Measurements from ENCODE around the gene ATP6V1G2. TPM values are rescaled to one million over a fixed set of nuclear protein-coding genes. Genes with fewer than 3 reads are reported as not detected.

Gene ATP6V1G2
- polyA plus RNA-seq, 3 donors, result 5.7 to 7.5 (median 7.3) TPM

Other genes with a start within 250 kb of the ATP6V1G2 start
- gene HLA-B, start 189.4 kb downstream of the ATP6V1G2 start, polyA plus RNA-seq (ENCODE audit: insufficient read length in 3 of 3), result 100 to 1,000 TPM in 2 of 3 donors, 10 to 100 TPM in 1; 97.2 to 236 (median 160) TPM
- 10 to 100 TPM in 1 of 3 donors, 1 to 10 TPM in 2; 3.4 to 10.5 (median 6.9) TPM for gene MICA, start 143.0 kb downstream of the ATP6V1G2 start, polyA plus RNA-seq (ENCODE audit: insufficient read length in 3 of 3)
- gene MICB, start 48.5 kb downstream of the ATP6V1G2 start, polyA plus RNA-seq (ENCODE audit: insufficient read length in 3 of 3), result 1 to 10 TPM; 1.0 to 1.4 (median 1.2) TPM
- 10 to 100 TPM; 13.6 to 24.1 (median 17.7) TPM for gene MCCD1, start 17.6 kb downstream of the ATP6V1G2 start, polyA plus RNA-seq (ENCODE audit: insufficient read length in 3 of 3)
- gene DDX39B, start 4.6 kb downstream of the ATP6V1G2 start, polyA plus RNA-seq (ENCODE audit: insufficient read length in 3 of 3), result 100 to 1,000 TPM; 509 to 546 (median 538) TPM
- gene NFKBIL1, start 1.0 kb upstream of the ATP6V1G2 start, polyA plus RNA-seq (ENCODE audit: insufficient read length in 3 of 3), result 10 to 100 TPM; 17.6 to 19.3 (median 19.1) TPM
- under 1 TPM; 0.13 to 0.15 (median 0.14) TPM for gene LTA, start 25.7 kb upstream of the ATP6V1G2 start, polyA plus RNA-seq (ENCODE audit: insufficient read length in 3 of 3)
- gene TNF, start 29.0 kb upstream of the ATP6V1G2 start, polyA plus RNA-seq (ENCODE audit: insufficient read length in 3 of 3), result under 1 TPM; 0.16 to 0.31 (median 0.19) TPM
- 1 to 10 TPM in 2 of 3 donors, under 1 TPM in 1; 0.89 to 1.4 (median 1.2) TPM for gene LTB, start 35.8 kb upstream of the ATP6V1G2 start, polyA plus RNA-seq (ENCODE audit: insufficient read length in 3 of 3)
- gene LST1, start 39.7 kb upstream of the ATP6V1G2 start, polyA plus RNA-seq (ENCODE audit: insufficient read length in 3 of 3), result 1 to 10 TPM; 4.9 to 6.5 (median 5.2) TPM
- under 1 TPM in 1 of 3 donors, not detected in 2; 0.16 TPM for gene NCR3, start 46.4 kb upstream of the ATP6V1G2 start, polyA plus RNA-seq (ENCODE audit: insufficient read length in 3 of 3)
- 10 to 100 TPM; 87.4 to 99.7 (median 94.8) TPM for gene AIF1, start 68.6 kb upstream of the ATP6V1G2 start, polyA plus RNA-seq (ENCODE audit: insufficient read length in 3 of 3)
- gene PRRC2A, start 74.1 kb upstream of the ATP6V1G2 start, polyA plus RNA-seq (ENCODE audit: insufficient read length in 3 of 3), result 100 to 1,000 TPM; 131 to 142 (median 140) TPM
- 100 to 1,000 TPM; 212 to 228 (median 226) TPM for gene BAG6, start 106.1 kb upstream of the ATP6V1G2 start, polyA plus RNA-seq (ENCODE audit: insufficient read length in 3 of 3)
- 100 to 1,000 TPM in 2 of 3 donors, 10 to 100 TPM in 1; 91.6 to 131 (median 120) TPM for gene APOM, start 109.3 kb upstream of the ATP6V1G2 start, polyA plus RNA-seq (ENCODE audit: insufficient read length in 3 of 3)
- 10 to 100 TPM; 19.4 to 20.7 (median 20.4) TPM for gene C6orf47, start 114.2 kb upstream of the ATP6V1G2 start, polyA plus RNA-seq (ENCODE audit: insufficient read length in 3 of 3)
- 10 to 100 TPM; 29.5 to 31.0 (median 30.8) TPM for gene GPANK1, start 118.4 kb upstream of the ATP6V1G2 start, polyA plus RNA-seq (ENCODE audit: insufficient read length in 3 of 3)
- 100 to 1,000 TPM; 234 to 239 (median 236) TPM for gene CSNK2B, start 119.5 kb upstream of the ATP6V1G2 start, polyA plus RNA-seq (ENCODE audit: insufficient read length in 3 of 3)
- gene LY6G5B, start 123.4 kb upstream of the ATP6V1G2 start, polyA plus RNA-seq (ENCODE audit: insufficient read length in 3 of 3), result 10 to 100 TPM; 10.4 to 15.6 (median 12.0) TPM
- 1 to 10 TPM; 2.4 to 3.2 (median 2.5) TPM for gene LY6G5C, start 134.5 kb upstream of the ATP6V1G2 start, polyA plus RNA-seq (ENCODE audit: insufficient read length in 3 of 3)
- 10 to 100 TPM; 54.8 to 57.3 (median 55.2) TPM for gene ABHD16A, start 156.7 kb upstream of the ATP6V1G2 start, polyA plus RNA-seq (ENCODE audit: insufficient read length in 3 of 3)
- gene LY6G6F, start 160.3 kb upstream of the ATP6V1G2 start, polyA plus RNA-seq (ENCODE audit: insufficient read length in 3 of 3), result 1 to 10 TPM in 1 of 3 donors, under 1 TPM in 2; 0.44 to 1.5 (median 0.98) TPM
- gene LY6G6D, start 168.7 kb upstream of the ATP6V1G2 start, polyA plus RNA-seq (ENCODE audit: insufficient read length in 3 of 3), result under 1 TPM in 1 of 3 donors, not detected in 2; 0.34 TPM
- gene LY6G6C, start 175.1 kb upstream of the ATP6V1G2 start, polyA plus RNA-seq (ENCODE audit: insufficient read length in 3 of 3), result under 1 TPM; 0.18 to 0.28 (median 0.22) TPM
- 1 to 10 TPM; 1.1 to 2.3 (median 1.4) TPM for gene MPIG6B, start 176.8 kb upstream of the ATP6V1G2 start, polyA plus RNA-seq (ENCODE audit: insufficient read length in 3 of 3)
- gene DDAH2, start 182.7 kb upstream of the ATP6V1G2 start, polyA plus RNA-seq (ENCODE audit: insufficient read length in 3 of 3), result 100 to 1,000 TPM; 157 to 166 (median 162) TPM
- 100 to 1,000 TPM; 313 to 334 (median 325) TPM for gene CLIC1, start 189.9 kb upstream of the ATP6V1G2 start, polyA plus RNA-seq (ENCODE audit: insufficient read length in 3 of 3)
- 10 to 100 TPM; 13.8 to 16.7 (median 15.3) TPM for gene MSH5, start 193.4 kb upstream of the ATP6V1G2 start, polyA plus RNA-seq (ENCODE audit: insufficient read length in 3 of 3)
- gene SAPCD1, start 216.0 kb upstream of the ATP6V1G2 start, polyA plus RNA-seq (ENCODE audit: insufficient read length in 3 of 3), result 1 to 10 TPM; 2.1 to 7.4 (median 6.0) TPM
- gene VWA7, start 230.7 kb upstream of the ATP6V1G2 start, polyA plus RNA-seq (ENCODE audit: insufficient read length in 3 of 3), result 1 to 10 TPM; 6.8 to 9.4 (median 8.5) TPM
- gene VARS1, start 249.1 kb upstream of the ATP6V1G2 start, polyA plus RNA-seq (ENCODE audit: insufficient read length in 3 of 3), result 10 to 100 TPM; 57.2 to 59.4 (median 58.1) TPM